Fibroblast of lung (primary cell): ENCODE results near the gene CORO2B.

Experiments used
- CTCF ChIP-seq, 2 donors: IDR thresholded peaks in 1 of 2; conservative IDR thresholded peaks in 1 of 2; 1 replicate in 1 of 2; 2 replicates in 1 of 2; pipeline ENCODE4 v1.5.1; 2011 to 2012; ENCODE audit warnings: low read length in 2 of 2, control low read depth in 1 of 2, inconsistent platforms in 1 of 2, low read depth in 1 of 2, mild to moderate bottlenecking in 1 of 2
- EZH2 ChIP-seq: IDR thresholded peaks from 2 replicates; pipeline ENCODE4 v1.5.1; 2012; ENCODE audit warnings: low read length, control low read depth, mild to moderate bottlenecking; ENCODE audit errors: missing control alignments

- TF ChIP-seq CTCF (conservative IDR thresholded peaks at IDR 0.05 in 1 of 2, IDR thresholded peaks at IDR 0.05 in 1 of 2; ENCODE audit: low read depth in 1 of 2, low read length in 2 of 2) (no peak), EZH2 (no peak)
These were observed 21.1 kb upstream of the CORO2B start for GRCh38 chr15:68557469-68558317.
